Progenitor cell of endocrine pancreas (in vitro differentiated cells): ENCODE measurements around the gene CNDP1. TPM values are rescaled to one million over a fixed set of nuclear protein-coding genes. Genes with fewer than 3 reads are reported as not detected.

Experiments used
- DNase-seq: peaks from one replicate; pipeline ENCODE4 v3.0.0; 2021; ENCODE audit warnings: low spot score; ENCODE audit not compliant: unreplicated experiment
- H3K27ac Mint-ChIP-seq: 2 replicates; pipeline ENCODE4 v1.8.0; 2021; ENCODE audit warnings: mild to moderate bottlenecking, moderate library complexity, mixed read lengths
- H3K27me3 Mint-ChIP-seq: 2 replicates; pipeline ENCODE4 v1.8.0; 2021; ENCODE audit warnings: mixed read lengths
- H3K36me3 Mint-ChIP-seq: 2 replicates; pipeline ENCODE4 v1.8.0; 2022; ENCODE audit warnings: mixed read lengths; ENCODE audit not compliant: insufficient read depth
- H3K4me1 Mint-ChIP-seq: 2 replicates; pipeline ENCODE4 v1.8.0; 2021; ENCODE audit warnings: low read depth, mixed read lengths
- H3K4me3 Mint-ChIP-seq: 2 replicates; pipeline ENCODE4 v1.8.0; 2021; ENCODE audit warnings: low read depth, mild to moderate bottlenecking, moderate library complexity, mixed read lengths
- H3K9me3 Mint-ChIP-seq: 2 replicates; pipeline ENCODE4 v1.8.0; 2021; ENCODE audit warnings: low read depth, mixed read lengths
- total RNA-seq: library from RNA; stranded (reverse); gene quantifications from 2 replicates; pipeline ENCODE4 v1.2.1, GENCODE V29; 2021
- TF ChIP-seq, protein P1 (sequence below): fragments of 200-600 bp; sonication (generic); IDR thresholded peaks from one replicate; pipeline ENCODE4 v1.5.0; 2021; ENCODE audit warnings: antibody characterized with exemption, mild to moderate bottlenecking; ENCODE audit not compliant: unreplicated experiment

Gene CNDP1
- total RNA-seq, 1 donor from 2014 or later = 0.38 TPM

GRCh38 chr18:74492259-74492658 lies 42.0 kb upstream of the CNDP1 start:
- DNase-seq = no peak
- H3K4me1 Mint-ChIP-seq = peaks cover 6% of the 10 kb centered on the region
- H3K36me3 Mint-ChIP-seq = no peaks in the 10 kb centered on the region
- no peaks in the 10 kb centered on the region for H3K9me3 Mint-ChIP-seq
- TF ChIP-seq, protein P1, sequence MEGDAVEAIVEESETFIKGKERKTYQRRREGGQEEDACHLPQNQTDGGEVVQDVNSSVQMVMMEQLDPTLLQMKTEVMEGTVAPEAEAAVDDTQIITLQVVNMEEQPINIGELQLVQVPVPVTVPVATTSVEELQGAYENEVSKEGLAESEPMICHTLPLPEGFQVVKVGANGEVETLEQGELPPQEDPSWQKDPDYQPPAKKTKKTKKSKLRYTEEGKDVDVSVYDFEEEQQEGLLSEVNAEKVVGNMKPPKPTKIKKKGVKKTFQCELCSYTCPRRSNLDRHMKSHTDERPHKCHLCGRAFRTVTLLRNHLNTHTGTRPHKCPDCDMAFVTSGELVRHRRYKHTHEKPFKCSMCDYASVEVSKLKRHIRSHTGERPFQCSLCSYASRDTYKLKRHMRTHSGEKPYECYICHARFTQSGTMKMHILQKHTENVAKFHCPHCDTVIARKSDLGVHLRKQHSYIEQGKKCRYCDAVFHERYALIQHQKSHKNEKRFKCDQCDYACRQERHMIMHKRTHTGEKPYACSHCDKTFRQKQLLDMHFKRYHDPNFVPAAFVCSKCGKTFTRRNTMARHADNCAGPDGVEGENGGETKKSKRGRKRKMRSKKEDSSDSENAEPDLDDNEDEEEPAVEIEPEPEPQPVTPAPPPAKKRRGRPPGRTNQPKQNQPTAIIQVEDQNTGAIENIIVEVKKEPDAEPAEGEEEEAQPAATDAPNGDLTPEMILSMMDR = no peak
- peaks cover 3% of the 10 kb centered on the region for H3K27me3 Mint-ChIP-seq
- no peak overlapping the region for H3K4me3 Mint-ChIP-seq
- no peak overlapping the region for H3K27ac Mint-ChIP-seq

GRCh38 chr18:74493689-74494088 lies 40.6 kb upstream of the CNDP1 start:
- H3K4me1 Mint-ChIP-seq = peaks cover 13% of the 10 kb centered on the region
- DNase-seq = no peak
- H3K9me3 Mint-ChIP-seq = no peaks in the 10 kb centered on the region
- TF ChIP-seq, protein P1 = peak; percentile 66
- H3K27ac Mint-ChIP-seq = no peak overlapping the region
- H3K27me3 Mint-ChIP-seq = peaks cover 3% of the 10 kb centered on the region
- H3K4me3 Mint-ChIP-seq = peak overlapping the region; percentile 0
- no peaks in the 10 kb centered on the region for H3K36me3 Mint-ChIP-seq

DNA sequence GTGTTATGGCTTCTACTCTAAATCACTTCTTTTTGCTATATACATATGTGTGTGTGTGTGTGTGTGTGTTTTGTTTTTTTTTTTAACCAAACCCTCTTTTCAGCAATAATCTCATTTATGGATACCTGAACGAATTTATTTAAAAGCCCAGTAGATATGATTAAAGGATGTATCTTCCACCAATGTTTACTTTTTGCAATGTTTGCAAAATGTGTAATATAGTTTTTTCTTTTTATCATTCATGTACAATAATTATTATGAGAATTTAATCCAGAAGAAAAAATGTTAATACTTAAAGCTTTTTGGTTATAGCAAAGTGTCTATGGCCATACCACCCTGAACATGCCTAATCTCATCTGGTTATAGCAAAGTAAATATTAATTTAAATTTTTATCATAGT lies 39.8 kb upstream of the CNDP1 start:
- peak overlapping the region; percentile 19 for H3K4me3 Mint-ChIP-seq
- H3K27ac Mint-ChIP-seq = no peak overlapping the region
- DNase-seq = no peak
- no peaks in the 10 kb centered on the region for H3K27me3 Mint-ChIP-seq
- TF ChIP-seq, protein P1 = no peak
- no peaks in the 10 kb centered on the region for H3K9me3 Mint-ChIP-seq
- H3K4me1 Mint-ChIP-seq = peaks cover 17% of the 10 kb centered on the region
- H3K36me3 Mint-ChIP-seq = no peaks in the 10 kb centered on the region

- Mint-ChIP-seq H3K4me3 (peak within 1 kb of the TSS; percentile 86), H3K9me3 (no peaks in the 10 kb centered on the region), H3K27ac (peak within 1 kb of the TSS; percentile 97), H3K36me3 (peaks cover 5% of the 10 kb centered on the region), H3K4me1 (peaks cover 24% of the 10 kb centered on the region), H3K27me3 (no peaks in the 10 kb centered on the region)
- DNase-seq = peak; percentile 100
- TF ChIP-seq, protein P1 = no peak
Measured at GRCh38 chr18:74495581-74496507, 38.5 kb upstream of the CNDP1 start, which contains the start of gene CNDP2. Gene CNDP2 (plus strand): TSS chr18:74496363. CDS start chr18:74499974, 3,611 bp downstream.

DNA sequence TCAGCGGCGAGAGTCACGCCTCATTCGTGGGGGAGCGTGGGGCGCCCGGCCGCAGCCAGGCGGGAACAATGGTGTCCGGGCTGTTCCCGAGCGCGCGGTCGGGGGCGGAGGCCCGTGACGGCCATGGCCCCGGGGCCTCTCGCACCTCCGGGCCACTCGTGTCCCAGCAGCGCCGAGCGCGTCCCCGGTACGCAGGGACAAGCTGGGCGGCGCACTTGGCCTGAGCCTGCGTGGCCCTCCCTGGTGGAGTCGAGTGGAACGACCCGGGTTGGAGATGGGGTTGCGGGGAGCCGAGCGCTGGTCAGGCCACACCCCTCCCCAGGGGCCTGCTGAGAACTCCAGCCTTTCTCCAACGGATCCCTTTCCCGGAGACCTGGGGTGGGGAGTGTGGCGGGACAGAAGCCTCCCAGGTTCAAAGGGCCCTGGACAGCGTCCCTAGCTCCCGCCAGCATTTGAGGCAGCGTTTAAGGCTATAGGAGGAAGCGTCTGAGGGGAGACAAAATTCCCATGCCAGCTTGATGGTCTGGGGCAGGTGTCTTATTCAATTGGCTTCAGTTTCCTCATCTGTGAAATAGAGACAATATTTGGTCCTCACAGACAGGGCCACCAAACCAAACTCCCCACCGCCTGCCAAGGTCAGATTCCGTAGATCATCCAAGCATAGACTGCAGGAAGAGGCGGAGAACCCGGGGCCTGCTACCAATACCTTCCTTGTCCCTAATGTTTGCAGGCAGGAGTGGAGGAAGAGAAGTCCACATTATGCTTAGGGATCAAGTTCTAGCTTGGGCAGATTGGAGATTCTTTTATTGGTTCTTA lies 37.6 kb upstream of the CNDP1 start:
- Mint-ChIP-seq H3K4me1 (peaks cover 24% of the 10 kb centered on the region), H3K36me3 (peaks cover 12% of the 10 kb centered on the region), H3K4me3 (peak overlapping the region; percentile 86), H3K27me3 (no peaks in the 10 kb centered on the region), H3K9me3 (no peaks in the 10 kb centered on the region), H3K27ac (peak overlapping the region; percentile 97)
- DNase-seq = peak; percentile 62
- TF ChIP-seq, protein P1 = peak; percentile 48
